ENCODE results near the gene KLF11.

DNA sequence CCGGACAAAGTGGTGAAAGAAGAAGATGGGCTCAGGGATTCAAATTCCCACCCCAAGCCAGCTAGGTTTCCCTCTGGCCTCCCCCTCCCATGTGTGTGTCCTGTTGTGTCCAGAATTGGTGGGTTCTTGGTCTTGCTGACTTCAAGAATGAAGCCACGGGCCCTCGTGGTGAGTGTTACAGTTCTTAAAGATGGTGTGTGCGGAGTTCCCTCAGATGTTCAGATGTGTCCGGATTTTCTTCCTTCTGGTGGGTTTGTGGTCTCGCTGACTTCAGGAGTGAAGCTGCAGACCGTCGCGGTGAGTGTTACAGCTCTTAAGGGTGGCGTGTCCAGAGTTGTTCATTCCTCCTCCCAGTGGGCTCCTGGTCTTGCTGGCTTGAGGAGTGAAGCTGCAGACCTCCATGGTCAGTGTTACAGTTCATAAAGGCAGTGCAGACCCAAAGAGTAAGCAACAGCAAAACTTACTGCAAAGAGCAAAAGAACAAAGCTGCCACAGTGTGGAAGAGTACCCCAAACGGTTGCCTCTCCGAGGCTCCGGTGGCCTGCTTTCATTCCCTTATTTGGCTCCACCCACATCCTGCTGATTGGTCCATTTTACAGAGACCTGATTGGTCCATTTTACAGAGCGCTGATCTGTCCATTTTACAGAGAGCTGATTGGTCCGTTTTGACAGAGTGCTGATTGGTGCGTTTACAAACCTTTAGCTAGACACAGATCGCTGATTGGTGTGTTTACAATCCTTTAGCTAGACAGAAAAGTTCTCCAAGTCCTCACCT is 37.7 kb upstream of the KLF11 start:
- TF ChIP-seq EZH2 (IDR thresholded peaks at IDR 0.05; ENCODE audit: borderline replicate concordance, insufficient read depth, low read length, poor library complexity, severe bottlenecking), result no peak
- TF ChIP-seq CTCF (IDR thresholded peaks at IDR 0.05; ENCODE audit: poor library complexity, severe bottlenecking), result no peak
- no peak for TF ChIP-seq POLR2AphosphoS5 (IDR thresholded peaks at IDR 0.05)
- no peak for TF ChIP-seq EP300 (conservative IDR thresholded peaks at IDR 0.05; ENCODE audit: poor library complexity, severe bottlenecking)
- no peak for TF ChIP-seq TAF1 (IDR thresholded peaks at IDR 0.05; ENCODE audit: low read depth)
- TF ChIP-seq RAD21 (conservative IDR thresholded peaks at IDR 0.05), result no peak
